Stimulated activated effector memory CD8-positive, alpha-beta T cell treated with anti-CD3 and anti-CD28 coated beads, Interleukin-12 subunit alpha, Interleukin-12 subunit beta, amount 100 ng/mL, for 72 hours (primary cell): ENCODE data around the gene CCNJL.

Experiments
- ATAC-seq: fragments of 150-1000 bp; cut with Tn5 transposase; 2 replicates; pipeline ENCODE4 v1.10.0; 2021
- DNase-seq, 2 donors: peaks; one replicate each; pipeline ENCODE4 v3.0.0; 2021 to 2022; ENCODE audit warnings: low spot score in 2 of 2
- H3K27ac Mint-ChIP-seq: one replicate; pipeline ENCODE4 v1.8.0; 2022; ENCODE audit warnings: mild to moderate bottlenecking, mixed read lengths
- H3K36me3 Mint-ChIP-seq: one replicate; pipeline ENCODE4 v1.8.0; 2022; ENCODE audit warnings: mild to moderate bottlenecking, mixed read lengths
- H3K4me1 Mint-ChIP-seq: one replicate; pipeline ENCODE4 v1.8.0; 2022; ENCODE audit warnings: mixed read lengths
- H3K4me3 Mint-ChIP-seq: one replicate; pipeline ENCODE4 v1.8.0; 2022; ENCODE audit warnings: mild to moderate bottlenecking, mixed read lengths
- H3K9me3 Mint-ChIP-seq: one replicate; pipeline ENCODE4 v1.8.0; 2022; ENCODE audit warnings: mixed read lengths

The CCNJL gene

GRCh38 chr5:160311491-160312133 is 752 bp downstream of the CCNJL start:
- peaks cover 7% of the 10 kb centered on the region for H3K4me1 Mint-ChIP-seq
- no peak overlapping the region for H3K27ac Mint-ChIP-seq
- no peaks in the 10 kb centered on the region for H3K36me3 Mint-ChIP-seq
- no peak for DNase-seq
- ATAC-seq, result peak; percentile 7
- H3K4me3 Mint-ChIP-seq, result no peak overlapping the region
- H3K9me3 Mint-ChIP-seq, result no peaks in the 10 kb centered on the region

- Mint-ChIP-seq H3K27ac (no peak overlapping the region), H3K36me3 (no peaks in the 10 kb centered on the region), H3K4me3 (no peak overlapping the region), H3K9me3 (no peaks in the 10 kb centered on the region), H3K4me1 (peaks cover 7% of the 10 kb centered on the region)
- ATAC-seq, result no peak
- DNase-seq, result no peak
Observed at GRCh38 chr5:160310552-160311295, 1.6 kb downstream of the CCNJL start.

DNA sequence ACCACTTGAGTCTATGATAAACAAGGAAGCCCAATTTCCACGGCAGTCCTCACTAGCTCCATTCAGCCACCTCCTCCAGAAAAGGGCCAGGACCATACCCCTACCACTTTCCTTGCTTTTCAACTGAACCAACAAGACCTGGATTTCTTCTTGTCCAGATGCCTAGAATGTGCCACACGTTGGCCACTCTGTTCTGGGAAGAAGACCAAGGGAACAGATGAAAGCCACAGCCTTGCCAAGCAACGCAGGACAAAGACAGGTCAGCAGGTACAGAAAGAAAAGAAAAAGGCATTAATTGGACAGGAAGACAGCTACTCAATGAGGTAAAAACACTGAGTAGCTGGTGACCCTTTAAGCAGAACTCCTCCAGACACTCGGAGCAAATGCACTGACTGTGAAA is 2.2 kb downstream of the CCNJL start:
- no peak overlapping the region for H3K4me3 Mint-ChIP-seq
- no peaks in the 10 kb centered on the region for H3K9me3 Mint-ChIP-seq
- no peak for ATAC-seq
- no peak overlapping the region for H3K27ac Mint-ChIP-seq
- peaks cover 7% of the 10 kb centered on the region for H3K4me1 Mint-ChIP-seq
- no peaks in the 10 kb centered on the region for H3K36me3 Mint-ChIP-seq
- no peak for DNase-seq

DNA sequence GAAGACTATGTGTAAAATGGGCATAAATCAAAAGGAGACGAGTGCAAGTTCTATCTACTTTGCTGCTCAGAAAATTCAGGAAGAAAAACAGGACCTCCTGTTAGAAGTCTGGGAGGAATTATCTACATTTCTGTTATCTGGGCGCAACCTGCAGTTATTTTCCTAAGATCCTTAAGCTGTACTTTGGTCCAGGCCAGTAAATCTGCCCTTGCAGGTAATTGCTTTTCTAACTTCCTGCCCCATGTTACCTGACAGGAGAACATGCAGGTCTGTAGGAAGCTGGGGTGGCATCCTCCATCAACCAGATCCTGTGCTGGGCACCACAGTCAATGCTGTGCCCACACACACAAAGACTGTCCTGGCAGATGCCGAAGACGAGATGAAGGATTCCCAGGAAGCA is 5.7 kb downstream of the CCNJL start:
- H3K27ac Mint-ChIP-seq, result no peak overlapping the region
- no peak overlapping the region for H3K4me3 Mint-ChIP-seq
- no peaks in the 10 kb centered on the region for H3K36me3 Mint-ChIP-seq

DNA sequence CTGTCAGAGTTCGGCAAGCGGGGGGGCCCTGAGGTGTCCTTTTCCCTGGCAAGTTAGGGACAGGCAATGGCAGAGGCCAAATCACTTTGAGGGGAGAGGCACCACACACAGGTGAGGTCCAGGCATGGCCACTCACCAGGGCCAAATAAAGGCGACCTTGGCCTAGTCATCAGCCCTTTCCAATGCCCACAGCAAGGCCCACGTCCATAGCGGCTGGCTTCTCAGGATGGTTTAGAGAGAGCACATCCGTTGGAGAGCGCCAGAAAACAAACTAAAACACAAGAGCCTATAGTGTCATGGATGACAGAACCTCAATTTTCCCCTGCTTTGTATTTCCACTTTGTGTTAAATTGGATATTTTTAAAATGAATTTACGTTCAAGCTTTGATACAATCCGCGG is 7.0 kb downstream of the CCNJL start:
- Mint-ChIP-seq H3K27ac (no peak overlapping the region), H3K36me3 (no peaks in the 10 kb centered on the region), H3K4me3 (no peak overlapping the region), H3K9me3 (no peaks in the 10 kb centered on the region), H3K4me1 (no peaks in the 10 kb centered on the region)
- ATAC-seq, result no peak
- no peak for DNase-seq

More for the DNA sequence above, 5.7 kb downstream of the CCNJL start:
- no peak for DNase-seq
- no peaks in the 10 kb centered on the region for H3K9me3 Mint-ChIP-seq
- no peaks in the 10 kb centered on the region for H3K4me1 Mint-ChIP-seq
- ATAC-seq, result no peak

DNA sequence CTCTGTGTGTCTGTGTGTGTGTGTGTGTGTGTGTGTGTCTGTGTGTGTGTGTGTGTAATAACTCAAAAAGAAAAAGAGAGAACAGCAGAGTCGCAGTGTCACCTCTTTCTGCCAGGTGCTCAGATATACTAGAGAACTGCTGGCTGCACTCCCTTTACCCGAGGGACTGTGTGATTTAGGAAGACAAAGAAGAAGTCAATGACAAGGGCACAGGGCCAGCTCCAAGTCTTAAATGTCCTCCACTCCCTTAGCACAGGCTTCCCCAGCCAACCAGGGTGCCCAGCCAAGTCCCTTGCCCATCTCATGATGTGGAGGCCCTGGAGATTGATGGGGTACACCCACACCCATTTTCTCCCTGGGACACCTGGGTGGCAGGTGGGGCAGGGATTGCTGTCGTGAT is 8.7 kb downstream of the CCNJL start:
- Mint-ChIP-seq H3K4me1 (no peaks in the 10 kb centered on the region), H3K27ac (no peak overlapping the region)

DNA sequence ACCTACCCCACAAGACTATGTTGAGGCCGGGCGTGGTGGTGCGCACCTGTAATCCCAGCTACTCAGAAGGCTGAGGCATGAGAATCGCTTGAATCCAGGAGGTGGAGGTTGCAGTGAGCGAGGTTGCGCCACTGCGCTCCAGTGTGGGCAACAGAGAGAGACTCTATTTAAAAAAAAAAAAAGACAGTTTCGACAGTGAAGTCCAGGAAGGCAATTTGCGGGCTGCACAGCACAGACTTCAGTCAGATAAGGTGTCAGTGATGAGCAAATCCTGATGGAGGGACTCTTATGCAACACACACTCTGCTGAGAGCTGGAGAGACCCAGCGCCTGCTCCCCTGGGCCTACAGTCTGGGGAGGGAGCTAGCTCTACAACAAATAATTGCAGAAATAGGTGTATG is 14.2 kb downstream of the CCNJL start:
- no peak for ATAC-seq
- Mint-ChIP-seq H3K4me1 (peaks cover 5% of the 10 kb centered on the region), H3K27ac (no peak overlapping the region)

More for the DNA sequence above, 8.7 kb downstream of the CCNJL start:
- DNase-seq (no peak), ATAC-seq (no peak)
- Mint-ChIP-seq H3K36me3 (no peaks in the 10 kb centered on the region), H3K4me3 (no peak overlapping the region), H3K9me3 (no peaks in the 10 kb centered on the region)

DNA sequence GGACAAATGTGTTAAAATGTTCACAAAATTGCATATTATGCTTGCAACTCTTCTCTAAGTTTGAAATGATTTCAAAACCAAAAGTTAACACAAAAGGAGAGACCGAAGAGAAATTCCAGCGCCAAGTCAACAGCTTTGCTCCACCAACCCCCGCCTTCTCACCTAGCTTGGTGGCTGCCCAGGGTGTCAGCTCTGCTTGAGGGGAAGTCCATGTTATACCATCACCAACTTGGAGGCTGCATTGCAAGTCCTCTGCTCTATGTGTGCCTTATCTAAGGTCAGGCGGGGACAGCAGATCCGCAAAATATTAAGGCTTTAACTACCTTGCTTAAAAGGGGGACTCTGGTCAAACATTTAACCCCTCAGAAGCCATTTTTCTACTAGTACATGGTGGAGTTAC is 14.6 kb downstream of the CCNJL start:
- H3K4me1 Mint-ChIP-seq, result peaks cover 5% of the 10 kb centered on the region
- no peaks in the 10 kb centered on the region for H3K9me3 Mint-ChIP-seq
- H3K36me3 Mint-ChIP-seq, result no peaks in the 10 kb centered on the region
- H3K4me3 Mint-ChIP-seq, result no peak overlapping the region
- H3K27ac Mint-ChIP-seq, result no peak overlapping the region
- no peak for ATAC-seq
- DNase-seq, result no peak

More for the DNA sequence above, 14.2 kb downstream of the CCNJL start:
- no peak for DNase-seq
- no peaks in the 10 kb centered on the region for H3K9me3 Mint-ChIP-seq
- no peak overlapping the region for H3K4me3 Mint-ChIP-seq
- no peaks in the 10 kb centered on the region for H3K36me3 Mint-ChIP-seq

DNA sequence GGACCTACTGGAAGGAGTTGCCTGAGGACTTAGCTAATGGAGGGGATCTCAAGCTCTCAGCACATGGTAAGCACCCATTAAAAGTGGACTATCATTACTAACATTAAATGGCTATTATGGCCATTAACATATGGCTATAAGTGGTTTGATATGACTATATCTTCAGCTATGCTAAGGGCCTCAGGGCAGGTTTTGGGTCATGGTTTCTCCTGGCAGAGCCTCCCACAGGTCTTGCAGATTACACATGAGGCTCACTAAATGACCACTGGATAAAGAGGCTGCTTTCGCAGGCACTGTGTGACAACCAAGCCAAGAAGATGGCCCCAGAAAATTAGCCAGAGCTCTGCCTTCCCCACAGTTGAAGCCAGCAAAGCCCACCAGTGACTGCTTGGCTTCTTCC is 15.4 kb downstream of the CCNJL start:
- H3K4me3 Mint-ChIP-seq, result no peak overlapping the region
- H3K4me1 Mint-ChIP-seq, result peaks cover 5% of the 10 kb centered on the region
- H3K9me3 Mint-ChIP-seq, result no peaks in the 10 kb centered on the region
- H3K27ac Mint-ChIP-seq, result no peak overlapping the region
- DNase-seq (no peak), ATAC-seq (no peak)
- H3K36me3 Mint-ChIP-seq, result no peaks in the 10 kb centered on the region

DNA sequence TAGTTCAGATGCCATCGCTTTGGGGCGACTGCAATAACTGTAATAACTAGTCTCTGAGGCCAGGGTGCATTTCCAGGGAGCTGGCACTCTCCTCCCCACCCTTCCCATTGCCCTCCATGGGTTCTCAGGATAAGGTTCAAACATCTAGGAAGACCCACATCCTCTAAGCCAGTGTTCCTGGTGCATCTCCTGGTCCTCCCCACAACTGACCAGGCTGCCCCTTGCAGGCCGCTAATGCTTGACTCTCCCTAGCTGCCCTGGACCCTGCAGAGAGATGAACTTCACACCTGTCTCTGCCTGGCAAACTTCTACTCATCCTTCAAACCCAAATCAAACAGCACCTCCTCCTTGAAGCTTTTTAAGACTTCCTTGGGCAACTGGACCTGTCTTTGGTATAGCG is 15.9 kb downstream of the CCNJL start:
- Mint-ChIP-seq H3K27ac (no peak overlapping the region), H3K4me1 (peaks cover 5% of the 10 kb centered on the region)

GRCh38 chr5:160293901-160294561 is 18.3 kb downstream of the CCNJL start:
- ATAC-seq, result peak; percentile 34

More for the DNA sequence above, 15.9 kb downstream of the CCNJL start:
- Mint-ChIP-seq H3K36me3 (no peaks in the 10 kb centered on the region), H3K9me3 (no peaks in the 10 kb centered on the region), H3K4me3 (no peak overlapping the region)
- ATAC-seq (no peak), DNase-seq (no peak)

GRCh38 chr5:160293386-160293785 is 19.0 kb downstream of the CCNJL start:
- peaks cover 5% of the 10 kb centered on the region for H3K4me1 Mint-ChIP-seq
- H3K36me3 Mint-ChIP-seq, result no peaks in the 10 kb centered on the region
- no peak overlapping the region for H3K4me3 Mint-ChIP-seq
- H3K27ac Mint-ChIP-seq, result no peak overlapping the region
- H3K9me3 Mint-ChIP-seq, result no peaks in the 10 kb centered on the region
- ATAC-seq (no peak), DNase-seq (no peak)

More at GRCh38 chr5:160293901-160294561, 18.3 kb downstream of the CCNJL start:
- Mint-ChIP-seq H3K9me3 (no peaks in the 10 kb centered on the region), H3K27ac (no peak overlapping the region), H3K36me3 (no peaks in the 10 kb centered on the region), H3K4me3 (no peak overlapping the region), H3K4me1 (peaks cover 5% of the 10 kb centered on the region)
- DNase-seq, result no peak

GRCh38 chr5:160291467-160291866 is 20.9 kb downstream of the CCNJL start:
- H3K4me3 Mint-ChIP-seq, result no peak overlapping the region
- DNase-seq (no peak), ATAC-seq (no peak)
- H3K9me3 Mint-ChIP-seq, result no peaks in the 10 kb centered on the region
- H3K4me1 Mint-ChIP-seq, result peaks cover 5% of the 10 kb centered on the region
- H3K36me3 Mint-ChIP-seq, result no peaks in the 10 kb centered on the region
- H3K27ac Mint-ChIP-seq, result no peak overlapping the region

GRCh38 chr5:160290751-160291150 is 21.6 kb downstream of the CCNJL start:
- no peaks in the 10 kb centered on the region for H3K36me3 Mint-ChIP-seq
- H3K4me1 Mint-ChIP-seq, result peaks cover 5% of the 10 kb centered on the region
- ATAC-seq, result no peak
- no peak for DNase-seq
- H3K27ac Mint-ChIP-seq, result no peak overlapping the region
- H3K4me3 Mint-ChIP-seq, result no peak overlapping the region
- H3K9me3 Mint-ChIP-seq, result no peaks in the 10 kb centered on the region

DNA sequence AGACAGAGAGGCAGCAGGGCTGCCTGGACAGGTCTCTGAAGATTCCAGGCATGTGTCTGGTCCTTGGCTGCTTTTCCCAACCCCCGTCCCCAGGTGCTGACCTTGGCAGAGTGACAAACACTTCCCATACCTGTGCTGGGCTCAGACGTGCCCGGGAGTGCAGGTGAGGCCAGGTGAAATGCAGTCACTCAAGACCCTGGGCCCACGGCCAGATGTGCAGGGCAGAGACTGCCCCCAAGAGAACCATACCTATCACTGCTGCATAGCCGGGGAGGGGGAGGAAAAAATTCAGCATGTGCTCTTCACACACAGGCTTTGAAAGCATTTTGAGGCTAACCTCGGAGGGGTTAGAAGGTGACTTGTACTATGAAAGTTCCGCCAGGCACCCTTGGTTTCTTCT is 22.6 kb downstream of the CCNJL start:
- no peaks in the 10 kb centered on the region for H3K9me3 Mint-ChIP-seq
- ATAC-seq (no peak), DNase-seq (no peak)
- no peak overlapping the region for H3K27ac Mint-ChIP-seq
- no peak overlapping the region for H3K4me3 Mint-ChIP-seq
- peaks cover 5% of the 10 kb centered on the region for H3K4me1 Mint-ChIP-seq
- no peaks in the 10 kb centered on the region for H3K36me3 Mint-ChIP-seq

- peaks cover 5% of the 10 kb centered on the region for H3K4me1 Mint-ChIP-seq
- H3K9me3 Mint-ChIP-seq, result no peaks in the 10 kb centered on the region
- no peak for ATAC-seq
- H3K36me3 Mint-ChIP-seq, result no peaks in the 10 kb centered on the region
- no peak overlapping the region for H3K27ac Mint-ChIP-seq
- DNase-seq, result no peak
- H3K4me3 Mint-ChIP-seq, result no peak overlapping the region
Observed at GRCh38 chr5:160289356-160289651, 23.1 kb downstream of the CCNJL start.
